Thymus (tissue), 14 donors: ENCODE results near the gene NDUFAF8. TPM values are rescaled to one million over a fixed set of nuclear protein-coding genes. Genes with fewer than 3 reads are reported as not detected.

Experiments used
- DNase-seq, 9 donors: peaks; one replicate each; pipeline ENCODE4 v3.0.0-alpha.2; 2013; ENCODE audit warnings: low spot score in 9 of 9, low read depth in 6 of 9, missing footprints in 1 of 9
- H3K27ac ChIP-seq, 2 donors: one replicate each; pipeline ENCODE4 v1.5.1; 2013; ENCODE audit warnings: control low read depth in 1 of 2, low read depth in 1 of 2, low read length in 1 of 2, mild to moderate bottlenecking in 1 of 2, moderate library complexity in 1 of 2
- H3K27me3 ChIP-seq, 2 donors: one replicate each; pipeline ENCODE4 v1.5.1; 2013; ENCODE audit warnings: low read length in 1 of 2; ENCODE audit not compliant: control insufficient read depth in 2 of 2, insufficient read depth in 1 of 2
- H3K36me3 ChIP-seq, 2 donors: one replicate each; pipeline ENCODE4 v1.5.1; 2013; ENCODE audit warnings: low read length in 1 of 2, mild to moderate bottlenecking in 1 of 2, moderate library complexity in 1 of 2; ENCODE audit not compliant: control insufficient read depth in 2 of 2, insufficient read depth in 2 of 2
- H3K4me1 ChIP-seq, 2 donors: one replicate each; pipeline ENCODE4 v1.5.1; 2013; ENCODE audit warnings: low read length in 2 of 2; ENCODE audit not compliant: control insufficient read depth in 2 of 2, insufficient read depth in 2 of 2
- H3K4me3 ChIP-seq, 2 donors: one replicate each; pipeline ENCODE4 v1.5.1; 2013; ENCODE audit warnings: low read length in 2 of 2, control low read depth in 1 of 2, mild to moderate bottlenecking in 1 of 2
- H3K9me3 ChIP-seq, 2 donors: one replicate each; pipeline ENCODE4 v1.5.1; 2013; ENCODE audit warnings: low read length in 1 of 2, mild to moderate bottlenecking in 1 of 2; ENCODE audit not compliant: control insufficient read depth in 2 of 2, insufficient read depth in 1 of 2
- WGBS: extraction: QIAGEN DNeasy Blood & Tissue Kit; methylation state at CpG from one replicate; pipeline ENCODE4 v1.1.7; 2013; 5-methylcytosine and 5-hydroxymethylcytosine counted together
- long read RNA-seq, 10 donors: transcript quantifications; one replicate each; lab custom pipeline, GENCODE V29; 2026
- polyA plus RNA-seq: library from polyadenylated mRNA; stranded (reverse); fragments of 200-250 nt; gene quantifications from one replicate; pipeline ENCODE4 v1.2.3, GENCODE V29; 2013
- total RNA-seq: library from RNA; stranded (reverse); fragments of 120-200 nt; gene quantifications from one replicate; pipeline ENCODE4 v1.2.4, GENCODE V29; 2013
- donor health status: healthy.

NDUFAF8 gene
- 101 TPM for total RNA-seq
- polyA plus RNA-seq = 47.1 TPM
- long read RNA-seq, donor 1, transcript NDUFAF8-201 (3 exons, 615 nt) = major isoform, 7 of 7 reads
- long read RNA-seq, donor 1, partial matches to known transcripts = 0 of 7 reads
- long read RNA-seq, donor 1, other reads (novel, unspliced or antisense) = 0 of 7 reads
- long read RNA-seq, donor 2 = 0 reads
- long read RNA-seq, donor 3, transcript NDUFAF8-201 (3 exons, 615 nt) = major isoform, 63 of 65 reads
- long read RNA-seq, donor 3, partial matches to known transcripts = 0 of 65 reads
- long read RNA-seq, donor 3, other reads (novel, unspliced or antisense) = 0 of 65 reads
- long read RNA-seq, donor 4, transcript NDUFAF8-201 (3 exons, 615 nt) = major isoform, 13 of 14 reads
- long read RNA-seq, donor 4, partial matches to known transcripts = 0 of 14 reads
- long read RNA-seq, donor 4, other reads (novel, unspliced or antisense) = 0 of 14 reads
- long read RNA-seq, donor 5, transcript NDUFAF8-201 (3 exons, 615 nt) = major isoform, 90 of 94 reads
- long read RNA-seq, donor 5, partial matches to known transcripts = 0 of 94 reads
- long read RNA-seq, donor 5, other reads (novel, unspliced or antisense) = 0 of 94 reads
- long read RNA-seq, donor 6, transcript NDUFAF8-201 (3 exons, 615 nt) = major isoform, 34 of 34 reads
- long read RNA-seq, donor 6, partial matches to known transcripts = 0 of 34 reads
- long read RNA-seq, donor 6, other reads (novel, unspliced or antisense) = 0 of 34 reads
- long read RNA-seq, donor 7, transcript NDUFAF8-201 (3 exons, 615 nt) = major isoform, 34 of 40 reads
- long read RNA-seq, donor 7, partial matches to known transcripts = 6 of 40 reads
- long read RNA-seq, donor 7, other reads (novel, unspliced or antisense) = 0 of 40 reads
- long read RNA-seq, donor 8, transcript NDUFAF8-201 (3 exons, 615 nt) = major isoform, 13 of 13 reads
- long read RNA-seq, donor 8, partial matches to known transcripts = 0 of 13 reads
- long read RNA-seq, donor 8, other reads (novel, unspliced or antisense) = 0 of 13 reads
- long read RNA-seq, donor 9, transcript NDUFAF8-201 (3 exons, 615 nt) = major isoform, 21 of 26 reads
- long read RNA-seq, donor 9, partial matches to known transcripts = 0 of 26 reads
- long read RNA-seq, donor 9, other reads (novel, unspliced or antisense) = 0 of 26 reads
- long read RNA-seq, donor 10, transcript NDUFAF8-201 (3 exons, 615 nt) = major isoform, 20 of 24 reads
- long read RNA-seq, donor 10, partial matches to known transcripts = 0 of 24 reads
- long read RNA-seq, donor 10, other reads (novel, unspliced or antisense) = 0 of 24 reads

GRCh38 chr17:81238815-81239713 is at the start of gene NDUFAF8, which contains the start of gene TEPSIN:
TSS of gene NDUFAF8 (plus strand) at chr17:81239318. CDS start at chr17:81239364, 46 bp downstream.
TSS of gene TEPSIN (minus strand) at chr17:81239055. CDS start at chr17:81239033, 22 bp downstream.
- Histone ChIP-seq H3K36me3 (peaks cover 21 to 29% of the 10 kb centered on the region in 2 donors), H3K9me3 (no peaks in the 10 kb centered on the region), H3K4me1 (peaks cover 19 to 37% of the 10 kb centered on the region in 2 donors), H3K27ac (peak within 1 kb of the TSS; percentile 2 to 84), H3K4me3 (peak within 1 kb of the TSS; percentile 74 to 86), H3K27me3 (no peaks in the 10 kb centered on the region)
- peak; percentile 89 to 100 (median 98) for DNase-seq
- under 1% methylated on average over 100 of the region's 100 CpGs for WGBS

GRCh38 chr17:81189670-81190530 is 49.2 kb upstream of the NDUFAF8 start:
- Histone ChIP-seq H3K4me1 (no peaks in the 10 kb centered on the region), H3K27ac (no peak overlapping the region), H3K4me3 (no peak overlapping the region), H3K9me3 (no peaks in the 10 kb centered on the region), H3K27me3 (peaks cover 0 to 7% of the 10 kb centered on the region in 2 donors), H3K36me3 (peaks cover 7 to 61% of the 10 kb centered on the region in 2 donors)
- 96% methylated on average over 27 of the region's 27 CpGs for WGBS
- DNase-seq = no peak

GRCh38 chr17:81190591-81190990 is 48.5 kb upstream of the NDUFAF8 start:
- 97% methylated on average over 28 of the region's 28 CpGs for WGBS
- H3K9me3 ChIP-seq = no peaks in the 10 kb centered on the region
- DNase-seq = no peak
- H3K36me3 ChIP-seq = peaks cover 14 to 68% of the 10 kb centered on the region in 2 donors
- H3K4me3 ChIP-seq = no peak overlapping the region
- H3K27me3 ChIP-seq = peaks cover 0 to 2% of the 10 kb centered on the region in 2 donors
- no peak overlapping the region for H3K27ac ChIP-seq
- no peaks in the 10 kb centered on the region for H3K4me1 ChIP-seq

- Histone ChIP-seq H3K4me1 (no peaks in the 10 kb centered on the region), H3K9me3 (no peaks in the 10 kb centered on the region), H3K36me3 (peaks cover 19 to 73% of the 10 kb centered on the region in 2 donors), H3K4me3 (no peak overlapping the region), H3K27me3 (peaks cover 0 to under 1% of the 10 kb centered on the region in 2 donors), H3K27ac (no peak overlapping the region)
- WGBS = 94% methylated on average over 20 of the region's 20 CpGs
- no peak for DNase-seq
Measured at GRCh38 chr17:81191116-81191515, 48.0 kb upstream of the NDUFAF8 start.

GRCh38 chr17:81191646-81192045 is 47.5 kb upstream of the NDUFAF8 start:
- Histone ChIP-seq H3K27ac (no peak overlapping the region), H3K4me1 (no peaks in the 10 kb centered on the region), H3K36me3 (peaks cover 20 to 78% of the 10 kb centered on the region in 2 donors), H3K27me3 (no peaks in the 10 kb centered on the region), H3K9me3 (no peaks in the 10 kb centered on the region), H3K4me3 (no peak overlapping the region)
- no peak for DNase-seq
- 92% methylated on average over 14 of the region's 14 CpGs for WGBS

GRCh38 chr17:81192386-81193050 is 46.6 kb upstream of the NDUFAF8 start:
- peaks cover 20 to 86% of the 10 kb centered on the region in 2 donors for H3K36me3 ChIP-seq
- no peak for DNase-seq
- WGBS = 90% methylated on average over 34 of the region's 34 CpGs
- H3K4me1 ChIP-seq = no peaks in the 10 kb centered on the region
- no peak overlapping the region for H3K27ac ChIP-seq
- H3K27me3 ChIP-seq = no peaks in the 10 kb centered on the region
- no peak overlapping the region for H3K4me3 ChIP-seq
- no peaks in the 10 kb centered on the region for H3K9me3 ChIP-seq

GRCh38 chr17:81193051-81193410 is 46.1 kb upstream of the NDUFAF8 start:
- Histone ChIP-seq H3K9me3 (no peaks in the 10 kb centered on the region), H3K36me3 (peaks cover 24 to 90% of the 10 kb centered on the region in 2 donors), H3K4me3 (no peak overlapping the region), H3K27me3 (no peaks in the 10 kb centered on the region), H3K27ac (no peak overlapping the region), H3K4me1 (no peaks in the 10 kb centered on the region)
- DNase-seq = no peak
- WGBS = 98% methylated on average over 17 of the region's 17 CpGs
